ENCODE results near the gene DLG2.
A peak's percentile ranks its signal among the peaks of the same experiment; 100 is the strongest.

The DLG2 gene

GRCh38 chr11:84563356-84563755 lies 1063.8 kb downstream of the DLG2 start:
- TF ChIP-seq POLR2AphosphoS5 (IDR thresholded peaks at IDR 0.05; ENCODE audit: low read depth, low read length) (no peak), POU2F2 (IDR thresholded peaks at IDR 0.05; ENCODE audit: low read depth, low read length) (no peak), POLR2A (IDR thresholded peaks at IDR 0.05; ENCODE audit: low read depth, low read length) (no peak), TAF1 (IDR thresholded peaks at IDR 0.05; ENCODE audit: low read depth, low read length) (no peak), PAX5 (IDR thresholded peaks at IDR 0.05; ENCODE audit: insufficient read depth, low read length, severe bottlenecking) (no peak), SPI1 (IDR thresholded peaks at IDR 0.05; ENCODE audit: low read depth, low read length) (no peak)
- no peak for FAIRE-seq
- no peak for DNase-seq (ENCODE audit: insufficient read length, low spot score)

- DNase-seq (ENCODE audit: insufficient read length, low spot score) (no peak), FAIRE-seq (no peak)
- TF ChIP-seq POLR2AphosphoS5 (IDR thresholded peaks at IDR 0.05; ENCODE audit: low read depth, low read length) (no peak), POLR2A (IDR thresholded peaks at IDR 0.05; ENCODE audit: low read depth, low read length) (no peak), TAF1 (IDR thresholded peaks at IDR 0.05; ENCODE audit: low read depth, low read length) (no peak), POU2F2 (IDR thresholded peaks at IDR 0.05; ENCODE audit: low read depth, low read length) (no peak), PAX5 (IDR thresholded peaks at IDR 0.05; ENCODE audit: insufficient read depth, low read length, severe bottlenecking) (no peak), SPI1 (IDR thresholded peaks at IDR 0.05; ENCODE audit: low read depth, low read length) (no peak)
Observed at GRCh38 chr11:84560206-84560605, 1066.9 kb downstream of the DLG2 start.

GRCh38 chr11:84558085-84558905 lies 1068.8 kb downstream of the DLG2 start:
- TF ChIP-seq SPI1 (IDR thresholded peaks at IDR 0.05; ENCODE audit: low read depth, low read length) = no peak
- no peak for FAIRE-seq
- DNase-seq (ENCODE audit: insufficient read length, low spot score) = no peak

- no peak for FAIRE-seq
- no peak for DNase-seq (ENCODE audit: insufficient read length, low spot score)
- TF ChIP-seq SPI1 (IDR thresholded peaks at IDR 0.05; ENCODE audit: low read depth, low read length) (no peak), PAX5 (IDR thresholded peaks at IDR 0.05; ENCODE audit: insufficient read depth, low read length, severe bottlenecking) (no peak), TAF1 (IDR thresholded peaks at IDR 0.05; ENCODE audit: low read depth, low read length) (no peak), POLR2AphosphoS5 (IDR thresholded peaks at IDR 0.05; ENCODE audit: low read depth, low read length) (no peak), POLR2A (IDR thresholded peaks at IDR 0.05; ENCODE audit: low read depth, low read length) (no peak), POU2F2 (IDR thresholded peaks at IDR 0.05; ENCODE audit: low read depth, low read length) (no peak)
Observed at GRCh38 chr11:84552791-84553190, 1074.4 kb downstream of the DLG2 start.

- FAIRE-seq = peak; percentile 78
- TF ChIP-seq SPI1 (IDR thresholded peaks at IDR 0.05; ENCODE audit: low read depth, low read length) (peak; percentile 82), PAX5 (IDR thresholded peaks at IDR 0.05; ENCODE audit: insufficient read depth, low read length, severe bottlenecking) (no peak)
- no peak for DNase-seq (ENCODE audit: insufficient read length, low spot score)
Observed at GRCh38 chr11:84549217-84549616, 1077.9 kb downstream of the DLG2 start.

- TF ChIP-seq PAX5 (IDR thresholded peaks at IDR 0.05; ENCODE audit: insufficient read depth, low read length, severe bottlenecking) = no peak
- no peak for TF ChIP-seq POU2F2 (IDR thresholded peaks at IDR 0.05; ENCODE audit: low read depth, low read length)
- TF ChIP-seq SPI1 (IDR thresholded peaks at IDR 0.05; ENCODE audit: low read depth, low read length) = no peak
- no peak for FAIRE-seq
- DNase-seq (ENCODE audit: insufficient read length, low spot score) = no peak
Observed at GRCh38 chr11:84544566-84544965, 1082.6 kb downstream of the DLG2 start.

GRCh38 chr11:84543367-84544159 lies 1083.6 kb downstream of the DLG2 start:
- FAIRE-seq (no peak), DNase-seq (ENCODE audit: insufficient read length, low spot score) (no peak)
- TF ChIP-seq TAF1 (IDR thresholded peaks at IDR 0.05; ENCODE audit: low read depth, low read length) (no peak), SPI1 (IDR thresholded peaks at IDR 0.05; ENCODE audit: low read depth, low read length) (no peak), POLR2AphosphoS5 (IDR thresholded peaks at IDR 0.05; ENCODE audit: low read depth, low read length) (no peak), PAX5 (IDR thresholded peaks at IDR 0.05; ENCODE audit: insufficient read depth, low read length, severe bottlenecking) (no peak), POU2F2 (IDR thresholded peaks at IDR 0.05; ENCODE audit: low read depth, low read length) (no peak), POLR2A (IDR thresholded peaks at IDR 0.05; ENCODE audit: low read depth, low read length) (no peak)

GRCh38 chr11:84541731-84542340 lies 1085.3 kb downstream of the DLG2 start:
- FAIRE-seq = no peak
- DNase-seq (ENCODE audit: insufficient read length, low spot score) = no peak
- TF ChIP-seq SPI1 (IDR thresholded peaks at IDR 0.05; ENCODE audit: low read depth, low read length) (no peak), POLR2AphosphoS5 (IDR thresholded peaks at IDR 0.05; ENCODE audit: low read depth, low read length) (no peak), POU2F2 (IDR thresholded peaks at IDR 0.05; ENCODE audit: low read depth, low read length) (no peak), PAX5 (IDR thresholded peaks at IDR 0.05; ENCODE audit: insufficient read depth, low read length, severe bottlenecking) (no peak), TAF1 (IDR thresholded peaks at IDR 0.05; ENCODE audit: low read depth, low read length) (no peak), POLR2A (IDR thresholded peaks at IDR 0.05; ENCODE audit: low read depth, low read length) (no peak)

GRCh38 chr11:84536456-84536855 lies 1090.7 kb downstream of the DLG2 start:
- no peak for TF ChIP-seq TAF1 (IDR thresholded peaks at IDR 0.05; ENCODE audit: low read depth, low read length)
- no peak for TF ChIP-seq PAX5 (IDR thresholded peaks at IDR 0.05; ENCODE audit: insufficient read depth, low read length, severe bottlenecking)
- no peak for TF ChIP-seq POLR2A (IDR thresholded peaks at IDR 0.05; ENCODE audit: low read depth, low read length)
- TF ChIP-seq SPI1 (IDR thresholded peaks at IDR 0.05; ENCODE audit: low read depth, low read length) = no peak
- TF ChIP-seq POLR2AphosphoS5 (IDR thresholded peaks at IDR 0.05; ENCODE audit: low read depth, low read length) = no peak
- no peak for TF ChIP-seq POU2F2 (IDR thresholded peaks at IDR 0.05; ENCODE audit: low read depth, low read length)
- DNase-seq (ENCODE audit: insufficient read length, low spot score) (no peak), FAIRE-seq (no peak)

Data from GM12891 (cell line).